ENCODE results near the gene MMP1. TPM values are rescaled to one million over a fixed set of nuclear protein-coding genes. Genes with fewer than 3 reads are reported as not detected.

Gene MMP1
- total RNA-seq, 1 donor from 2014 or later, result 0.13 TPM

DNA sequence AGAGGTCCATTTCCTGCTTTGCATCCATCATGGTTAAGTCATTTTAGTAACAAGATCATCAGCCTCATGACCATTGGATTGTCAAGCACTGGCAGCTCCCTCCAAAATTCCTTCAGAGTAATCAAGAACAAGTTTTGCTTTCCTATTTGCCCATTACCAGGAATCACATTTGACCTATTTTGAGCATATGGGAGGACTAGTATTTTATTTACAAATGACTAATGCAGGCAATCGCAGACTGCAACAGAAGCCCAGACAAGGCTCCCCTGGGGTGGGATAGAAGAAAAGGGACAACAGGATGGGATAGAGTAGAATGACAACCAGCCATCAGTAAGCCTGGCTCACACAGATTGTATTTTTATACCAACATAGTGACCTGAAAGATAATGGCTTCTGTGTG lies 26.6 kb downstream of the MMP1 start:
- no peaks in the 10 kb centered on the region for H3K36me3 Mint-ChIP-seq
- DNase-seq (ENCODE audit: low spot score in 2 of 2, unreplicated experiment in 2 of 2), result no peak
- H3K9me3 Mint-ChIP-seq, result peaks cover 4% of the 10 kb centered on the region

DNA sequence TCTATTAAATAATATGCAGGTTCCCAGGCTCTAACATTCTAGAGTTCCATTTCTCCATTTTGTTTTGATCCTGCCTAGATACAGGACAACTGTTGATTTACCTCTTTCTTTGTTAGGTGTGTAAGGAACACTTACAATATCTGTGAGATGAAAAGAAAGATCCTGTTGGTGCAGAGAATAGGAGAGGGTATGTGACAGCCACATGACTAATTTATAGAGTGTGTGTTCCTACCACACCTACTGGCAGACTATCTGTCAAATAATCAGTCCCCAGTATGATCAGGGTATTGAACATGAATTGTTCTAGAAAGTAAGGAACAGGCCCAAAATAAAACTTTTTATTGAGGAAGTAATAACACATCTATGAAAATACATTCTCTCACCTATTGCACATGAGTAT lies 27.8 kb downstream of the MMP1 start:
- Mint-ChIP-seq H3K4me3 (no peak overlapping the region), H3K27me3 (ENCODE audit: low read depth) (no peaks in the 10 kb centered on the region), H3K27ac (no peak overlapping the region), H3K36me3 (no peaks in the 10 kb centered on the region), H3K9me3 (peaks cover 4% of the 10 kb centered on the region), H3K4me1 (peaks cover 14% of the 10 kb centered on the region)
- TF ChIP-seq, protein P1, sequence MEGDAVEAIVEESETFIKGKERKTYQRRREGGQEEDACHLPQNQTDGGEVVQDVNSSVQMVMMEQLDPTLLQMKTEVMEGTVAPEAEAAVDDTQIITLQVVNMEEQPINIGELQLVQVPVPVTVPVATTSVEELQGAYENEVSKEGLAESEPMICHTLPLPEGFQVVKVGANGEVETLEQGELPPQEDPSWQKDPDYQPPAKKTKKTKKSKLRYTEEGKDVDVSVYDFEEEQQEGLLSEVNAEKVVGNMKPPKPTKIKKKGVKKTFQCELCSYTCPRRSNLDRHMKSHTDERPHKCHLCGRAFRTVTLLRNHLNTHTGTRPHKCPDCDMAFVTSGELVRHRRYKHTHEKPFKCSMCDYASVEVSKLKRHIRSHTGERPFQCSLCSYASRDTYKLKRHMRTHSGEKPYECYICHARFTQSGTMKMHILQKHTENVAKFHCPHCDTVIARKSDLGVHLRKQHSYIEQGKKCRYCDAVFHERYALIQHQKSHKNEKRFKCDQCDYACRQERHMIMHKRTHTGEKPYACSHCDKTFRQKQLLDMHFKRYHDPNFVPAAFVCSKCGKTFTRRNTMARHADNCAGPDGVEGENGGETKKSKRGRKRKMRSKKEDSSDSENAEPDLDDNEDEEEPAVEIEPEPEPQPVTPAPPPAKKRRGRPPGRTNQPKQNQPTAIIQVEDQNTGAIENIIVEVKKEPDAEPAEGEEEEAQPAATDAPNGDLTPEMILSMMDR (IDR thresholded peaks at IDR 0.05; ENCODE audit: unreplicated experiment), result no peak
- no peak for DNase-seq (ENCODE audit: low spot score in 2 of 2, unreplicated experiment in 2 of 2)

More for the DNA sequence above, 26.6 kb downstream of the MMP1 start:
- TF ChIP-seq, protein P1 (IDR thresholded peaks at IDR 0.05; ENCODE audit: unreplicated experiment), result no peak
- no peak overlapping the region for H3K27ac Mint-ChIP-seq
- H3K4me1 Mint-ChIP-seq, result peaks cover 10% of the 10 kb centered on the region
- no peaks in the 10 kb centered on the region for H3K27me3 Mint-ChIP-seq (ENCODE audit: low read depth)
- no peak overlapping the region for H3K4me3 Mint-ChIP-seq

DNA sequence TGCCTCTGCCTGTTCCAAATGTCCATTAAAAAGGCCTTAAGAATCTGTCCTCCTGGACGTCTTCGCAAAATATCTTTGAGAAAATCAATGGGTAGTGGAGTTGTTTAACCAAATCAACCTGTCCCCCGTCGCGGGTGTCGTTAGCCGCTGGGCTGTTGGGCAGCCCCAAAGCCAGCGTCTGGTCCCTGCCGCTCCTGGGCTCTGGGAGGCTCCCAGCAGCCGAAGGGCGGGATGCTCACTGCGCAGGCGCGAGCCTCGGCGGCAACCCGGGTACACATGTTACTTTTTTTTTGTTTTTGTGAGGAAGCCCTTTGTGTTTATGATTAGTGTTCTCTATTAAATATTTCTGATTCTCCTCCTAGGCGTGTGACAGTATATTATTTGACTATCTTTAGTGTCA lies 30.2 kb downstream of the MMP1 start:
- Mint-ChIP-seq H3K4me3 (no peak overlapping the region), H3K9me3 (peaks cover 4% of the 10 kb centered on the region), H3K36me3 (no peaks in the 10 kb centered on the region), H3K27me3 (ENCODE audit: low read depth) (no peaks in the 10 kb centered on the region), H3K27ac (no peak overlapping the region), H3K4me1 (peaks cover 16% of the 10 kb centered on the region)
- DNase-seq (ENCODE audit: low spot score in 2 of 2, unreplicated experiment in 2 of 2), result no peak
- TF ChIP-seq, protein P1 (IDR thresholded peaks at IDR 0.05; ENCODE audit: unreplicated experiment), result no peak

DNA sequence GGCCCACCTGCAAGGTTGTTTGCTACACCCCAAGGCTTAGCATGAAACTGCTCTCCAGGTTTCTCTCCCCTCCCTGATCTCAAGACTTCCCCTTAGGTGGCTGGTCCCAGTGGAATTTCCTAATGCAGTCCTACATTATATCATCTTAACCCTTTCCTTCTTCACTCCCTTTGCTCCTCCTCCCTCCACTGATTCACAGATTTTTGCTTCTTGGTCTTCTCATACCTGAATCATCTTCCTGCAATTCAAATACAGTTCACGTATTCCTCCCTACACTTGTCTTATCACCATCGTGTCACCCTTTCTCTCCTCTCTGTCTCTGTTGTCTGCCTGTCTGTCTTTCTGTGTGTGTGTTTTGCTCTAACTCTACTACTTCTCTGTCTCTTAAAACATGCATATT lies 34.5 kb downstream of the MMP1 start:
- Mint-ChIP-seq H3K36me3 (no peaks in the 10 kb centered on the region), H3K4me3 (no peak overlapping the region), H3K9me3 (peaks cover 4% of the 10 kb centered on the region), H3K27ac (no peak overlapping the region), H3K27me3 (ENCODE audit: low read depth) (no peaks in the 10 kb centered on the region), H3K4me1 (peaks cover 26% of the 10 kb centered on the region)
- TF ChIP-seq, protein P1 (IDR thresholded peaks at IDR 0.05; ENCODE audit: unreplicated experiment), result no peak
- no peak for DNase-seq (ENCODE audit: low spot score in 2 of 2, unreplicated experiment in 2 of 2)

DNA sequence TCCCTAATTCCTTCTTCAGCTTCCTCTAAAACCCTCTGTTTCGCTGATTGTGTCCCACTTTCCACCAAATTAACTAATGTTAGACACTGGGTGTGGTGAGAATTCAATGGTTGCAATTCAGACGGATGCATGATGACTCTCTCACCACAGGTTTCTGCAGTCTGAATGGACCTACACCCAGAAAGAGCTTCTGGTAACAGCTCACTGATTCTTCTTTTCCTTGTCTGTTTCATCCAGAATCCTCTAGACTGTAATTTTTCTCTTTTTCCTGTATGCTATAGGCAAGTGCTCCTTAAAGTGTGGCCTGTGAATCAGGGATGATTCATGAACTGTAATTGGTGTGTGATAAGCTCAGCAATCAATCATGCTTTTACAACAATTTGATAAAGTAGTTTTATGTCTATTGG lies 35.6 kb downstream of the MMP1 start:
- Mint-ChIP-seq H3K4me1 (peaks cover 26% of the 10 kb centered on the region), H3K27ac (peak overlapping the region; percentile 79), H3K4me3 (no peak overlapping the region), H3K27me3 (ENCODE audit: low read depth) (no peaks in the 10 kb centered on the region), H3K36me3 (no peaks in the 10 kb centered on the region), H3K9me3 (no peaks in the 10 kb centered on the region)
- DNase-seq (ENCODE audit: low spot score in 2 of 2, unreplicated experiment in 2 of 2), result no peak
- TF ChIP-seq, protein P1 (IDR thresholded peaks at IDR 0.05; ENCODE audit: unreplicated experiment), result no peak

DNA sequence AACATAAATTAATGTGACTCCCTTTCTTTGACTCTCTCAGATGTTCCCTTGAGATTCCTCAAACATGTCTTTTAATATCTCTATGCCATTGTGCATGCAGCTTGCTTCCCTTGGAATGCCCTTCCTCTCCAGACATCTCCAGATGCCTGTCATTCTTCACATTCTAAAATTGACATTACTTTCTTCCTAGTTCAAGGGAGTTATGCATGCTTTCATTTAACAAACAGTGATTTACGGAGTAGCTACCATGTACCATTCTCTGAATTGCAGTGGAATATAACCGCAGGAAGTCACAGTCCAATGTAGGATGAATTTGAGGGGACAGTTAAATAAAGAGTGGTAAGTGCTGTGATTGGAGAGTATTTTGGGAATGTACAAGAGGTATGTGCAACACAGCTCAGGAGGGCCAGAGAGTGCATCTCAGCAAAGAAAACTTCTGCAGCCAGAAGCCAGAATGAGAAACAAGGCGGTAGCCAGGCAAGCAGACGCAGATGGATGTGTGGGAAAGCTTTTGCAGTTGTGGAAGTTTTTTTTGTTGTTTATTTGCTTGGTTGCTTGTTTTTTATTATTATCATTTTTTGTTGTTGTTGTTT lies 36.2 kb downstream of the MMP1 start:
- H3K4me1 Mint-ChIP-seq, result peaks cover 26% of the 10 kb centered on the region
- H3K9me3 Mint-ChIP-seq, result no peaks in the 10 kb centered on the region
- H3K27me3 Mint-ChIP-seq (ENCODE audit: low read depth), result no peaks in the 10 kb centered on the region
- TF ChIP-seq, protein P1 (IDR thresholded peaks at IDR 0.05; ENCODE audit: unreplicated experiment), result no peak
- H3K4me3 Mint-ChIP-seq, result no peak overlapping the region
- no peaks in the 10 kb centered on the region for H3K36me3 Mint-ChIP-seq
- H3K27ac Mint-ChIP-seq, result peak overlapping the region; percentile 70
- DNase-seq (ENCODE audit: low spot score in 2 of 2, unreplicated experiment in 2 of 2), result no peak

Data from mesothelial cell of epicardium (in vitro differentiated cells).